Nephron progenitor cell (in vitro differentiated cells): Measurements from ENCODE around the gene MSANTD7.

Source experiments
- DNase-seq: peaks from one replicate; pipeline ENCODE4 v3.0.0; 2021
- H3K27ac Mint-ChIP-seq: 2 replicates; pipeline ENCODE4 v1.8.0; 2021; ENCODE audit warnings: mild to moderate bottlenecking, moderate library complexity, mixed read lengths
- H3K27me3 Mint-ChIP-seq: 2 replicates; pipeline ENCODE4 v1.8.0; 2021; ENCODE audit warnings: mild to moderate bottlenecking, low read depth, mixed read lengths; ENCODE audit not compliant: poor library complexity
- H3K36me3 Mint-ChIP-seq: 2 replicates; pipeline ENCODE4 v1.8.0; 2021; ENCODE audit warnings: low read depth, mixed read lengths
- H3K4me1 Mint-ChIP-seq: 2 replicates; pipeline ENCODE4 v1.8.0; 2021; ENCODE audit warnings: mixed read lengths
- H3K4me3 Mint-ChIP-seq: 2 replicates; pipeline ENCODE4 v1.8.0; 2021; ENCODE audit warnings: mild to moderate bottlenecking, moderate library complexity, mixed read lengths
- H3K9me3 Mint-ChIP-seq: 2 replicates; pipeline ENCODE4 v1.8.0; 2021; ENCODE audit warnings: mild to moderate bottlenecking, moderate library complexity, mixed read lengths
- TF ChIP-seq, protein P1 (sequence below): fragments of 200-600 bp; sonication (generic); IDR thresholded peaks from 2 replicates; pipeline ENCODE4 v1.5.0; 2021; ENCODE audit warnings: antibody characterized with exemption

MSANTD7 gene

DNA sequence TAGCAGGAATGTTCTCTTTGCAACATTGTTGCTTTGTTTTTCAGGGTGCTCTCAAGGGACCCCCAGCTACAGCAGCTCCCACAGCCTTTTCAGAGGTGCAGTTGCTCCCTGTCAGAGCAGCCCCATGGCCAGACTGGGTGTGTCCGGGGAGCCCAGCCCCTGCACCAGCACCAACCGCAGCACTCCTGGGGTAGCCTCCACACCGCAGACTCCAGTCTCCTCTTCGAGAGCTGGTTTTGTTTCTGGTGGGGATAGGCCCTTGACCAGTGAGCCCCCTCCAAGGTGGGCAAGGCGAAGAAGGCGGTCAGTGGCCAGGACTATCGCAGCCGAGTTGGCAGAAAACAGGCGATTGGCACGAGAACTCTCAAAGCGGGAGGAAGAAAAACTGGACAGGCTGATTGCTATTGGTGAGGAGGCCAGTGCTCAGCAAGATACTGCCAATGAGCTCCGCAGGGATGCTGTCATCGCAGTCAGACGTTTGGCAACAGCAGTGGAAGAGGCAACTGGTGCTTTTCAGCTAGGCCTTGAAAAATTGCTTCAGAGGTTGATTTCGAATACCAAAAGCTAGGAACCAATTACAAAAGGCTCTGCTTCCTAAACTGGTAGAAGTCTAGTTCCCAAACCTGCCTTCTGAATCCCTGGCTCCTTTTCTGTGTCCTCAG, 5.4 kb downstream of the MSANTD7 start:
- Mint-ChIP-seq H3K27ac (peak overlapping the region; percentile 59), H3K4me1 (peaks cover 17% of the 10 kb centered on the region), H3K9me3 (no peaks in the 10 kb centered on the region), H3K36me3 (peaks cover 55% of the 10 kb centered on the region), H3K4me3 (no peak overlapping the region), H3K27me3 (no peaks in the 10 kb centered on the region)
- TF ChIP-seq, protein P1, sequence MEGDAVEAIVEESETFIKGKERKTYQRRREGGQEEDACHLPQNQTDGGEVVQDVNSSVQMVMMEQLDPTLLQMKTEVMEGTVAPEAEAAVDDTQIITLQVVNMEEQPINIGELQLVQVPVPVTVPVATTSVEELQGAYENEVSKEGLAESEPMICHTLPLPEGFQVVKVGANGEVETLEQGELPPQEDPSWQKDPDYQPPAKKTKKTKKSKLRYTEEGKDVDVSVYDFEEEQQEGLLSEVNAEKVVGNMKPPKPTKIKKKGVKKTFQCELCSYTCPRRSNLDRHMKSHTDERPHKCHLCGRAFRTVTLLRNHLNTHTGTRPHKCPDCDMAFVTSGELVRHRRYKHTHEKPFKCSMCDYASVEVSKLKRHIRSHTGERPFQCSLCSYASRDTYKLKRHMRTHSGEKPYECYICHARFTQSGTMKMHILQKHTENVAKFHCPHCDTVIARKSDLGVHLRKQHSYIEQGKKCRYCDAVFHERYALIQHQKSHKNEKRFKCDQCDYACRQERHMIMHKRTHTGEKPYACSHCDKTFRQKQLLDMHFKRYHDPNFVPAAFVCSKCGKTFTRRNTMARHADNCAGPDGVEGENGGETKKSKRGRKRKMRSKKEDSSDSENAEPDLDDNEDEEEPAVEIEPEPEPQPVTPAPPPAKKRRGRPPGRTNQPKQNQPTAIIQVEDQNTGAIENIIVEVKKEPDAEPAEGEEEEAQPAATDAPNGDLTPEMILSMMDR: no peak
- DNase-seq: no peak

- Mint-ChIP-seq H3K4me3 (no peak overlapping the region), H3K27ac (peak overlapping the region; percentile 26), H3K27me3 (no peaks in the 10 kb centered on the region), H3K4me1 (peaks cover 5% of the 10 kb centered on the region), H3K36me3 (peaks cover 50% of the 10 kb centered on the region), H3K9me3 (no peaks in the 10 kb centered on the region)
- DNase-seq: no peak
- TF ChIP-seq, protein P1: no peak
Measured at GRCh38 chr10:14844948-14845347, 6.8 kb downstream of the MSANTD7 start.

GRCh38 chr10:14852236-14852635, 14.1 kb downstream of the MSANTD7 start:
- H3K9me3 Mint-ChIP-seq: no peaks in the 10 kb centered on the region
- TF ChIP-seq, protein P1: no peak
- H3K27me3 Mint-ChIP-seq: no peaks in the 10 kb centered on the region
- DNase-seq: no peak
- H3K4me3 Mint-ChIP-seq: no peak overlapping the region
- no peak overlapping the region for H3K27ac Mint-ChIP-seq
- H3K36me3 Mint-ChIP-seq: peaks cover 14% of the 10 kb centered on the region
- H3K4me1 Mint-ChIP-seq: no peaks in the 10 kb centered on the region

GRCh38 chr10:14855453-14855852, 17.3 kb downstream of the MSANTD7 start:
- no peaks in the 10 kb centered on the region for H3K27me3 Mint-ChIP-seq
- no peak for DNase-seq

GRCh38 chr10:14858338-14858960, 20.3 kb downstream of the MSANTD7 start:
- H3K9me3 Mint-ChIP-seq: no peaks in the 10 kb centered on the region
- TF ChIP-seq, protein P1: no peak
- H3K36me3 Mint-ChIP-seq: peaks cover 19% of the 10 kb centered on the region
- no peaks in the 10 kb centered on the region for H3K4me1 Mint-ChIP-seq
- no peak for DNase-seq
- H3K27ac Mint-ChIP-seq: no peak overlapping the region
- no peaks in the 10 kb centered on the region for H3K27me3 Mint-ChIP-seq
- H3K4me3 Mint-ChIP-seq: no peak overlapping the region

More at GRCh38 chr10:14855453-14855852, 17.3 kb downstream of the MSANTD7 start:
- no peak overlapping the region for H3K27ac Mint-ChIP-seq
- H3K9me3 Mint-ChIP-seq: no peaks in the 10 kb centered on the region
- H3K36me3 Mint-ChIP-seq: peaks cover 17% of the 10 kb centered on the region
- H3K4me1 Mint-ChIP-seq: no peaks in the 10 kb centered on the region
- TF ChIP-seq, protein P1: no peak
- no peak overlapping the region for H3K4me3 Mint-ChIP-seq

DNA sequence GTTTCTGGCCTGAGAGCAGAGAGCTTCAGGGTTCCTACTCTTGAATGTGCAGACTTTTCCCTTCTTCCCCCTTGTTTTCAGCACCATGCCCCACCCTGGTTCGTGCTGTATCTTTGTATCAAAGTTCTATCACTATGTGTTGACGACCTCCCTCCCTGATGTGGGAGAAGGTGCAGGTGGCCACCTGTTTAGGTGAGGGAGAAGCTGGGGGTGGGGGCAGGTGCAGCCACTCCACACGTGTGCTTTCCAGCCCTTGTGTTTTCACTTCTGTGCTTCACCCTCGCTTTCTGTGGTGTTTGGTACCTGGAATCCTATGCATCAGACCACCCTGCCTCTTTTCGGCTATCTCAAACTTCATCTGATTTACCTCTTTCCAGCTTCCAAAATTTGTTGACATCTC, 20.9 kb downstream of the MSANTD7 start:
- Mint-ChIP-seq H3K4me3 (no peak overlapping the region), H3K27ac (no peak overlapping the region), H3K36me3 (peaks cover 24% of the 10 kb centered on the region), H3K4me1 (no peaks in the 10 kb centered on the region), H3K9me3 (no peaks in the 10 kb centered on the region), H3K27me3 (no peaks in the 10 kb centered on the region)
- DNase-seq: no peak
- TF ChIP-seq, protein P1: no peak
